Stimulated activated CD8-positive, alpha-beta memory T cell treated with anti-CD3 and anti-CD28 coated beads, Interleukin-4, amount 100 ng/mL, for 48 hours (primary cell): ENCODE results near the gene DNASE1L1.

Experiments
- DNase-seq: peaks from one replicate; pipeline ENCODE4 v3.0.0-alpha.2; 2020

The DNASE1L1 gene

DNA sequence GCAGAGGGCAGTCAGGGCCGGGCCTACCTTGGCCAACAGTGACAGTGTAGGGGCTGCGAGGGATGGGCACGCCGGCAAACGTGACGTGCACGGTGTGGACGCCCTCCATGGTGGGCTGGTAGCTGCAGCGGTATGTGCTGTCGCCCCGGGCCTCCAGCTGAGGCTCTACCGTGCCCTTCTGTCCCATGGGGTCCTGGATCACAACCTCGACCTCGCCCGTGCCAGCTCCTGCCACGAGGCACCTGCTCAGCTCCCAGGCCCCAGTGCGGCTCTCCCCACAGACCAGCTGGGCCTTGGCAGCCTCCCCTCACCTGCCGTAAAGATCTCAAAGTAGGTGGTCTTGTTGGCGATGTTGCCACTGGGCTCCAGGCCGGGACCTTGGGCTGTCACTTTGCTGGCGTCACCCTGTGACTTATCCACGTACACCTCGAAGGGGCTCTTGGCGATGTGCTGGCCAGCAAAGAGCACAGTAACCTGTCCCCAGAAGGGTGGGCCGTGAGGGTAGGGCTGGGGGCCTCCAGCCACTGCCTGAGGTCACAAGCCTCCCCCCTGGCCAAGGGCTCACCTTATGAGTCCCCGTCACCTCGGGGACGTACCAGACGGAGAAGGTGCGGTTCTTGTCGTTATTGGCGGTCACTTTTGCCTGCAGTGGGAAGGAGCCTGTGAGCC, 42.9 kb downstream of the DNASE1L1 start:
- DNase-seq, result no peak

- no peak for DNase-seq
Measured at GRCh38 chrX:154365052-154365600, 43.9 kb downstream of the DNASE1L1 start.

GRCh38 chrX:154363706-154364439, 45.2 kb downstream of the DNASE1L1 start:
- DNase-seq, result no peak

DNA sequence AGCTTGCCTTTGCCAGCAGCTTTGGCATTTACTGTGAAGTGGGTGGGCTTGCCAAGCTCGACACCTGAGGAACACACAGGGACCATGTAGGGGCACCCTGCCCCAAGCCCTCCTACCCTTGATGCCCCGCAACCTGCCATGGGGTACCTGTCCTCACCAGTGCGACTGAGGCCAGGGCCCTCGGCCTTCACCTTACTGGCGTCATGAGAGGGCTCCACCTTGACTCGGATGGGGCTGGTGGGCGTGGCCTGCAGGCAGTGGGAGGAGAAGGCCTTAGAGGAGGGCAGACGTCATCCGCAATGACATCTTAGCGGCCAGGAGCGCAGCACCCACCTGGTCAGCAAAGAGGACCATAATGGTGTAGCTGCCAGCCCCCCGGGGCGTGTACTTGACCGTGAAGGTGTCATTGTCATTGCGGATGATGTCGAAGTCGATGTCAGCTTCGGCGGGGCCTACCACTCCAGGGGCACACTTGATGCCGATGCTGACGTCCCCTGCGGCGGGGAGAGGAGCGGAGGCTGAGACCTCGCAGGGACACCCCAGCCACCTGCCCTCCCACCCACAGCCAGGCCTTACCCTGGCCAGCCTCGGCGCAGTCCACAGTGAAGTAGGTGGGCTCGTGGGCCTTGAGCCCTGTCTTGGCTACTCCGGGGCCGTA, 46.8 kb downstream of the DNASE1L1 start:
- DNase-seq, result no peak

- no peak for DNase-seq
Measured at GRCh38 chrX:154360155-154360713, 48.8 kb downstream of the DNASE1L1 start.

DNA sequence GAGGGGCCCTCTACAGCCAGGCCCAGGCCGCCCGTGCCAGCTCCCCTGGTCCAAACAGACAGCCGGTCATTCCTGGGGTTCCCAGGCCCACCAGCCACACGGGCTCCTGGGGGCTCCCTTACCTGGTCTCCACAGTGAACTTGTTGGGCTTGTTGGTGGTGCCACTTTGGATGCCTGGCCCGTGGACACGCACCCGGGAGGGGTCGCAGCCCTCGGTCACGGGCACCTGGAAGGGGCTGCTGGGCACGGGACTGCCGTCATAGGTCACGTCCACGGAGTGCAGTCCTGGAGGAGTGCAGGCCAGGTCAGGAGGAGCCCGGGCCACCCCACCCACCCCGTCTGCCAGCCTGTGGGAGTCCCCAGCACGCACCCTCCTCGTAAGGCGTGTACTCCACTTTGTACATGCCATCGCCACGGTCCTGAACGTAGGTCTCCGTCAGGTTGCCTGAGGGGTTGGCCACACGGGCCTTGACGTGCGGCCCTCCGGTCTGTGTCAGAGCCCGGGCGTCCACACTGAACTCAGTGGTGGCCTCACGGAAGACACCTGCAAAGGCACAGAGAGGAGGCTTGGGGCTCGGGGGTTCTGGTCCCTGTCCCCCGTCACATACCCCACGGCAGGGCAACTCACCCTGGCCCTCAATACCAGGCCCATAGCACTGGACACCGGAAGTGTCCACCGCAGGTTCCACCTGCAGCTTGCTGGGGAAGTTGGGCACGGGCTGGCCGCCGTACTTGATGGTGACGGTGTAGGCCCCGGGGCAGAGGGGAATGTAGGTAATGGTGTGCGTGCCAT, 49.5 kb downstream of the DNASE1L1 start:
- no peak for DNase-seq

GRCh38 chrX:154358829-154359228, 50.2 kb downstream of the DNASE1L1 start:
- DNase-seq, result no peak

- DNase-seq, result no peak
Measured at GRCh38 chrX:154358011-154358410, 51.0 kb downstream of the DNASE1L1 start.

DNA sequence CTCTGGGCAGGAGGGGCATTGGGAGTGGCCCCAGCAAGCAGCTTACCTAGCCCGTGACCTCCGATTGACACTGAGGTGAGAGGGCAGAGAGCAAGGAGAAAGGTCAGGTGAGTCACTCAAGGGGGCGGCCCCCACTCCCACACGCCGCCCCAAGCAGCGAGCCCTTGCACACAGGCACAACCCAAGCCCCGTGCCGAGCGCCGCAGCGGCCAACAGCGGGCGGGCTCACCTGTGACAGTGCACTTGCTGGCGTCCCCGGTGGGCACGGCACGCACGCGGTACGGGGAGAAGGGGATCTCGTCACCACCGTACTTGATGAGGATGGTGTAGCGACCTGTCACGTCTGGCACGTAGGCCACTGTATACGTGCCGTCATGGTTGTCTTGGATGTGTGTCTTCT, 51.8 kb downstream of the DNASE1L1 start:
- no peak for DNase-seq

DNA sequence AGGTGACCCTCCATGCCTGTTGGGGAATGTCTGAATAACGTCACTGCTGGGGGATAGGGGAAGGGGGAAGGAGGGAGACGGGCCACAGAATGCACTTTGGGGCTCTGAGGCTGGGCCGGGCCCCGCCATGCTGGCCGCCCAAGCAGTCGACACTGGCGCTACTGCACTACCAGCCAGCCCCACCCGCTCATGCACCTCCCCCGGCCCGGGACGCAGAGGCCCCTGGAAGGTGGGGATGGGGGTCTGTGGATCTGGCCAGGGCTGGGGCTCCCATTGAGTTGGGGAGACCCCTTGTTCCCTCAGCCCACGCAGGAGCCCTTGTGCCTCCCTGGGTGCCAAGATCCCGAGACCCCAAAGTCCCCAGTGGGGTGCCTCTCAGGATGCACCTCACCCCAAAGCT, 52.5 kb downstream of the DNASE1L1 start:
- DNase-seq, result no peak

GRCh38 chrX:154355776-154356140, 53.3 kb downstream of the DNASE1L1 start:
- no peak for DNase-seq

- no peak for DNase-seq
Measured at GRCh38 chrX:154355094-154355775, 53.8 kb downstream of the DNASE1L1 start.

GRCh38 chrX:154354516-154354915, 54.5 kb downstream of the DNASE1L1 start:
- DNase-seq, result no peak

- no peak for DNase-seq
Measured at GRCh38 chrX:154354013-154354412, 55.0 kb downstream of the DNASE1L1 start.

DNA sequence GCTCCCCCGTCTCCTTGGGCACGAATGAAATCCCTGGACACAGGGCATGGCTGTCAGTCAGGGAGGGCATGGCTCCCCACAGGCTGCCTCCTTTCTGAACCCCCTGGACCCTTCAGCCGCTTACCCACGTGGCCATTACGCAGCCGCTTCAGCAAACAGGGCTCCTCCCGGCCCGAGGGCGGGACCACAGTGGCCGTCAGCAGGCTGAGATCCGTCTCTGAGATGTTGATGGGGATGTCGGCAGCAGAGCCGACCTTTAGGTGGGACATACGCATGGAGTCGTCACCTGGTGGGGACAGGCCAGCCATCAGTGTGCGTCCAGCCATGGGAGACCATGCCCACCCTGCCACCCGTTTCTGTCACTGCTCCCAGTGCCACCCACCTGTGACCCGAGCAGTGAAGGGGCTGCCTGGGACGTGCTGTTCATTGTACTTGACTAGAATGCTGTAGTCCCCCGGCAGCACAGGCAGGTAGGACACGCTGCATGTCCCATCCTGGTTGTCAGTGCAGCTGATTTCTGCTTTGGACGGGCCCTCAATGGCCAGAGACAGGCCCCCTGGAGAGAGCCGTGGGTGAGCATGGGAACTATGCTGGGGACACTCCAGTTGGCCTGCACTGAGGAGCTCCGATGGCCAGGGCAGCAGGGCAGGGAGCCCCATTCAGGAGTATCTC, 55.7 kb downstream of the DNASE1L1 start:
- DNase-seq, result no peak

GRCh38 chrX:154352466-154352865, 56.6 kb downstream of the DNASE1L1 start:
- DNase-seq, result no peak

DNA sequence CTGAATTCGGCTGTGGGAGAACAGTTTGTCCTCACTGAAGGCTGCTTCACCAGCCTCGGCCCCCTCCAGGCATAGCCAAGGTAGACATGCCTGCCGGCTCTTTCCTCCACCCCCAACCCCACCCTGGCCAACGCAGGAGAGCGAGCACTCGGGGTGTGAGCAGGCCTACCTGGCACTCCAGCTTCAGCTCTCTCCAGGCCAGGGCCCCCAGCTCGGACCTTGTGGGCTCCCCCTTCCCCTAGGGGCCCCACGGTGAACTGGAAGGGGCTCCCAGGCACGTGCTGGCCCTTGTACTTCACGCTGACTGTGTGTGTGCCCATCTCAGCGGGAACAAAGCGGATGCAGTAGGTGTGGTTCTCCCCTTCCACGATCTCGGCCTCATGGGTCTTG, 57.0 kb downstream of the DNASE1L1 start:
- DNase-seq, result no peak
